HFF-Myc (cell line): ENCODE measurements around the gene CFD.

ENCODE experiments used
- DNase-seq: peaks from one replicate; pipeline ENCODE4 v3.0.0-alpha.2; 2011; ENCODE audit warnings: low read depth; ENCODE audit errors: extremely low read depth
- H3K4me3 ChIP-seq: replicated peaks from 2 replicates; pipeline ENCODE4 v1.5.1; 2011; ENCODE audit warnings: low read depth, mild to moderate bottlenecking, control low read depth, low read length
- TF ChIP-seq, protein P1 (sequence below): IDR thresholded peaks from 2 replicates; pipeline ENCODE4 v1.5.1; 2012; ENCODE audit warnings: mild to moderate bottlenecking, low read depth, low read length, control low read depth; ENCODE audit errors: missing control alignments

Gene CFD

DNA sequence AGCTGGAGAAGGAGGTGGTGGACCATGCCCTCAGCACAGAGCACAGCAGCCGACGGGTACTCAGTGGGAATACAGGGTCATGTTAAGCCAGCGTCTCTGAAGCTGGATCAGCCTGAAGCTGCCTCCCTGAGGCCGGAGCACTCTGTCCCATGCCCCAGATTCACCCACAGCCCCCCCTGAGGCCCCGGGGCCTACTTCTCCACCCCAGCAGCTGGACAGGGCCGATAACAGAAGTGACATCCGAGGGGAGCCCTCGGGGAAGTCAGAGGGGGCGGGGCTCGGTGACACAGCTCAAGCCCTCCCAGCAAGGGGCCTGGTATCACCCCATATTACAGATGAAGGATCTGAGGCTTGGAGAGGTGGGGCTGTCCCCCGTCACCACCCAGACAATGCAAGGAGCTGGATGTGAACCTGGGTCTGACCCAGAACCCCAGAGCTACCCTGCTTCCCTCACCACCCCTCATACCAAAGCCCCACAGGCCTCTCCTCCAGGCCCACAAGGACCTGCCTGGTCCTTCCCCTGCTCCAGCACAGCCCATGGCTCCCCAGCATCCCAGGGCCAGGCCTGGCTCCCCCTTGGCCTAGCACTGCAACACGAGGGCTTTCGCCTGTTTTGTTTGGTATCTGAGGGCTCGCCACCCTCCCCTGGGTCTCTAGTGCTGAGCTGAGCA is 47.9 kb downstream of the CFD start:
- no peak for DNase-seq
- H3K4me3 ChIP-seq = no peak overlapping the region

DNA sequence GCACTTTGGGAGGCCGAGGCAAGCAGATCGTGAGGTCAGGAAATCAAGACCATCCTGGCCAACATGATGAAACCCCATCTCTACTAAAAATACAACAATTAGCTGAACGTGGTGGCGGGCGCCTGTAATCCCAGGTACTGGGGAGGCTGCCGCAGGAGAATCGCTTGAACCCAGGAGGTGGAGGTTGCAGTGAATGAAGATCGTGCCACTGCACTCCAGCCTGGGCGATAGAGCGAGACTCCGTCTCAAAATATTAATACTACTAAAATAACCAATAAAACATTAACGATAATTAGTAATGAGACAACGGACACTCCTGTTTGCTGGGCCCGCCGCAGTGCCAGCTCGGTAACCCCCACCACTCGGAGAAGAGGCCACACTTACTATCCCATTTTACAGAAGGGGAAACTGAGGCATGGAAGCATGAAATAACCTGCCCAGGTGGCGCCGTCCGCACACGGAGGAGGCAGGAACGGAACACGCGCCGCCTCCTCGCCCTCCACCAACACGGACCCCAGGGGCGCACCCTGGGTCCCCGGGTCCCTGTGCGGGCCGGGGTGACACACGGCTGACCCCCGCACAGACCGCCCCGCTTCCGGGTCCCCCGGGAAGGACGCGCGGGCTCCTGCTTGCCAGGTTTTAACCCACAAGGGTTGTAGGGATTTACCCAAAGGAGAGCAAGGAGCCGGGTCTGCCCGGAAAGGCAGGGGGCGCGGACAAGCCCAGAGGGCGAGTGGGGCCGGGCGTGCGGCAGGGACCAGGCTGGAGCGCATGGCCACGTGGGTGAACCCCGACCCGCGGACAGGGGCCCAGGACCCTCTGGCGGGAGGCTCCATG is 52.0 kb downstream of the CFD start:
- TF ChIP-seq, protein P1, sequence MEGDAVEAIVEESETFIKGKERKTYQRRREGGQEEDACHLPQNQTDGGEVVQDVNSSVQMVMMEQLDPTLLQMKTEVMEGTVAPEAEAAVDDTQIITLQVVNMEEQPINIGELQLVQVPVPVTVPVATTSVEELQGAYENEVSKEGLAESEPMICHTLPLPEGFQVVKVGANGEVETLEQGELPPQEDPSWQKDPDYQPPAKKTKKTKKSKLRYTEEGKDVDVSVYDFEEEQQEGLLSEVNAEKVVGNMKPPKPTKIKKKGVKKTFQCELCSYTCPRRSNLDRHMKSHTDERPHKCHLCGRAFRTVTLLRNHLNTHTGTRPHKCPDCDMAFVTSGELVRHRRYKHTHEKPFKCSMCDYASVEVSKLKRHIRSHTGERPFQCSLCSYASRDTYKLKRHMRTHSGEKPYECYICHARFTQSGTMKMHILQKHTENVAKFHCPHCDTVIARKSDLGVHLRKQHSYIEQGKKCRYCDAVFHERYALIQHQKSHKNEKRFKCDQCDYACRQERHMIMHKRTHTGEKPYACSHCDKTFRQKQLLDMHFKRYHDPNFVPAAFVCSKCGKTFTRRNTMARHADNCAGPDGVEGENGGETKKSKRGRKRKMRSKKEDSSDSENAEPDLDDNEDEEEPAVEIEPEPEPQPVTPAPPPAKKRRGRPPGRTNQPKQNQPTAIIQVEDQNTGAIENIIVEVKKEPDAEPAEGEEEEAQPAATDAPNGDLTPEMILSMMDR = no peak
- DNase-seq = no peak
- peak overlapping the region; percentile 34 for H3K4me3 ChIP-seq

More for the DNA sequence above, 47.9 kb downstream of the CFD start:
- TF ChIP-seq, protein P1 = no peak

DNA sequence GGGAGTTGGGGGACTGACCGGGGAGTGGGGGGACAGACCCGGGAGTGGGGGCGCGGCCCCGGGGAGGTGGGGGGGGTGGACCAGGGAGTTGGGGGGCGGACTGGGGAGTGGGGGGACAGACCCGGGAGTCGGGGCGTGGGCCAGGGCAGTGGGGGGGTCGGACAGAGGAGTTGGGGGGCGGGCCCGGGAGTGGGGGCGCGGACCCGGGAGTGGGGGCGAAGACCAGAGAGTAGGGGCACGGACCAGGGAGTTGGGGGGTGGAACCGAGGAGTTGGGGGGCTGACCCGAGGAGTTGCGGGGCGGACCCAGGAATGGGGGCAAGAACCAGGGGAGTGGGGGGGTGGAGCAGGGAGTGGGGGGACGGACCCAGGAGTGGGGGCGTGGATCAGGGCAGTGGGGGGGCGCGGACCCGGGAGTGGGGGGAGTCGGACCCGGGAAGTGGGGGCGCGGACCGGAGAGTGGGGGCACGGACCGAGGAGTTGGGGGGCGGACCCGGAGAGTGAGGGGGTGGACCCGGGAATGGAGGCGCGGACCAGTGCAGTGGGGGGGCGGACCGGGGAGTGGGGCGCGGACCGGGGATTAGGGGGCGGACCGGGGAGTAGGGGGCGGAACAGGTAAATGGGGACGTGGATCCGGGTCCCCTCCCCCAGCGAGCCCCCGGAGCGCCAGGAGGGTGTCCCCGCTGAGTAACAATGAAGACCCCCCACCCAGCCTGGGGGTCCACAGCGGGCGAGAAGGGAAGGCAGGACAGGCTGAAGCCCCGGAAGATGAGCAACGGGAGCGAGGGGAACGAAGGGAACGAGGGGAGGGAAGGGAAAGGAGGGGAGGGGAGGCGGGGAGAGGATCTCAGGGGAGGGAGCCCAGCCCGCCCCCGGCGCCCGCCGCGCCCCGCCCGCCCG is 53.0 kb downstream of the CFD start:
- DNase-seq = no peak
- peak overlapping the region; percentile 64 for H3K4me3 ChIP-seq
- TF ChIP-seq, protein P1 = no peak
